ENCODE data around the gene KRT83. TPM values are rescaled to one million over a fixed set of nuclear protein-coding genes. Genes with fewer than 3 reads are reported as not detected.
A peak's percentile ranks its signal among the peaks of the same experiment; 100 is the strongest.

KRT83 gene
- total and polyA plus RNA-seq, 10 of the 15 experiments (the other 5 are each of a cell fraction or from before 2014, with no cell fraction given), result not detected

DNA sequence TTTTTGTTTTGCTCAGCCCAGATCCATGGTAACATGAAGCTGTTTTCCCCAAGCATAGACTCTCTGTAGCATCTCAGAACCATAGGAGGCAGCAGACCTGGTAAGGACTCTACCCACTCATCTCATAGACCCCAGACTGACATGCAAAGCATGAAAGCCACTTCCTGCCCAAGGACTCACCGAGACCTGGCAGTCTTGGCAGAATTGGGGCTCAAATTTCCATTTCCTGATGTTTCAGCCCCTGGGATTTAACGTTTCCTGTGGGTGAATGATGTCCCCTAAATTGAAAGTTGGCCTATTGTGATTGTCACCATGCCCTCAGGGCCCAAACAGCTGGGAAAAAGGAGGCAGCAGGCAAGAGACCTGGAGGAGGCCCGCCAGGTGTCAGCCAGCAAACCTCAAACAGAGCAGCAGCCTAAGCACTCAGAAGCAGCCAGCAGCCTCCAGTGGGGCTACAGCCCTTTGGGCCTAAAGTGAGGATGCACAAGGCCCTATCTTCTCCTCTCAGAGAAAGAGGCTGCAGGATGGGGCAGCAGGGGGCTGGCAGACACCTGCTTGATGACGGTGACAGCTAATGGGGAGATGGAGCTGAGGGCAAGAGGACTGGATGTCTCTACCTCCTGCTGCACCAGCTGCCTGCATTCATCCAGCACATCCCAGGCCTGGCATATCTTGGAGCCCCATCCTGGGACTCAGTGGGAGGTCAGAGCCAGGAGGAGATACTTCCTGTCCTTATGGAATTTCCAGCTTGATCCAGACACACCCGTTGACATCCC lies 37.6 kb upstream of the KRT83 start:
- no TSS peak for BruUV-seq (replicated peaks)
- H2AFZ ChIP-seq (ENCODE audit: control insufficient read depth, low read depth, low read length), result no peak overlapping the region; the same call in 1 of the 2 replicates
- CTCF ChIA-PET, result interaction anchor here (1.4 to 1.8 kb wide), 2 partner anchors 31 to 512 kb away, joined by 4 to 5 read pairs; no protein-coding TSS in a partner anchor
- peak; percentile 90 for FAIRE-seq
- no peak overlapping the region for H3K27ac ChIP-seq (ENCODE audit: control insufficient read depth, insufficient read depth)
- H3K9me3 ChIP-seq (replicated peaks; ENCODE audit: control insufficient read depth, insufficient read depth, low read length), result no peaks in the 10 kb centered on the region
- SMC1A ChIA-PET (ENCODE audit: uncharacterized antibody, unreplicated experiment), result interaction anchor here (1.3 kb wide), 1 partner anchor 15 kb away, joined by 3 read pairs; no protein-coding TSS in a partner anchor
- H3K79me2 ChIP-seq (ENCODE audit: control insufficient read depth, insufficient read depth, low read length), result no peaks in the 10 kb centered on the region
- in situ Hi-C loops (cut with MboI), result no loop called here
- H3K9ac ChIP-seq (ENCODE audit: control insufficient read depth, insufficient read depth, low read length), result no peak overlapping the region
- RAD21 ChIA-PET (ENCODE audit: unreplicated experiment), result no interaction called here
- H3K4me3 ChIP-seq, result no peak overlapping the region
- TF ChIP-seq, protein P1, sequence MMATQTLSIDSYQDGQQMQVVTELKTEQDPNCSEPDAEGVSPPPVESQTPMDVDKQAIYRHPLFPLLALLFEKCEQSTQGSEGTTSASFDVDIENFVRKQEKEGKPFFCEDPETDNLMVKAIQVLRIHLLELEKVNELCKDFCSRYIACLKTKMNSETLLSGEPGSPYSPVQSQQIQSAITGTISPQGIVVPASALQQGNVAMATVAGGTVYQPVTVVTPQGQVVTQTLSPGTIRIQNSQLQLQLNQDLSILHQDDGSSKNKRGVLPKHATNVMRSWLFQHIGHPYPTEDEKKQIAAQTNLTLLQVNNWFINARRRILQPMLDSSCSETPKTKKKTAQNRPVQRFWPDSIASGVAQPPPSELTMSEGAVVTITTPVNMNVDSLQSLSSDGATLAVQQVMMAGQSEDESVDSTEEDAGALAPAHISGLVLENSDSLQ (IDR thresholded peaks at IDR 0.05), result peak; percentile 69; the same call in 1 of the 2 replicates
- TF ChIP-seq, protein P2, sequence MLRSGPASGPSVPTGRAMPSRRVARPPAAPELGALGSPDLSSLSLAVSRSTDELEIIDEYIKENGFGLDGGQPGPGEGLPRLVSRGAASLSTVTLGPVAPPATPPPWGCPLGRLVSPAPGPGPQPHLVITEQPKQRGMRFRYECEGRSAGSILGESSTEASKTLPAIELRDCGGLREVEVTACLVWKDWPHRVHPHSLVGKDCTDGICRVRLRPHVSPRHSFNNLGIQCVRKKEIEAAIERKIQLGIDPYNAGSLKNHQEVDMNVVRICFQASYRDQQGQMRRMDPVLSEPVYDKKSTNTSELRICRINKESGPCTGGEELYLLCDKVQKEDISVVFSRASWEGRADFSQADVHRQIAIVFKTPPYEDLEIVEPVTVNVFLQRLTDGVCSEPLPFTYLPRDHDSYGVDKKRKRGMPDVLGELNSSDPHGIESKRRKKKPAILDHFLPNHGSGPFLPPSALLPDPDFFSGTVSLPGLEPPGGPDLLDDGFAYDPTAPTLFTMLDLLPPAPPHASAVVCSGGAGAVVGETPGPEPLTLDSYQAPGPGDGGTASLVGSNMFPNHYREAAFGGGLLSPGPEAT (IDR thresholded peaks at IDR 0.05; ENCODE audit: low read depth), result no peak
- TF ChIP-seq, protein P3, sequence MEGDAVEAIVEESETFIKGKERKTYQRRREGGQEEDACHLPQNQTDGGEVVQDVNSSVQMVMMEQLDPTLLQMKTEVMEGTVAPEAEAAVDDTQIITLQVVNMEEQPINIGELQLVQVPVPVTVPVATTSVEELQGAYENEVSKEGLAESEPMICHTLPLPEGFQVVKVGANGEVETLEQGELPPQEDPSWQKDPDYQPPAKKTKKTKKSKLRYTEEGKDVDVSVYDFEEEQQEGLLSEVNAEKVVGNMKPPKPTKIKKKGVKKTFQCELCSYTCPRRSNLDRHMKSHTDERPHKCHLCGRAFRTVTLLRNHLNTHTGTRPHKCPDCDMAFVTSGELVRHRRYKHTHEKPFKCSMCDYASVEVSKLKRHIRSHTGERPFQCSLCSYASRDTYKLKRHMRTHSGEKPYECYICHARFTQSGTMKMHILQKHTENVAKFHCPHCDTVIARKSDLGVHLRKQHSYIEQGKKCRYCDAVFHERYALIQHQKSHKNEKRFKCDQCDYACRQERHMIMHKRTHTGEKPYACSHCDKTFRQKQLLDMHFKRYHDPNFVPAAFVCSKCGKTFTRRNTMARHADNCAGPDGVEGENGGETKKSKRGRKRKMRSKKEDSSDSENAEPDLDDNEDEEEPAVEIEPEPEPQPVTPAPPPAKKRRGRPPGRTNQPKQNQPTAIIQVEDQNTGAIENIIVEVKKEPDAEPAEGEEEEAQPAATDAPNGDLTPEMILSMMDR (IDR thresholded peaks at IDR 0.05 in 2 of 3, conservative IDR thresholded peaks at IDR 0.05 in 1 of 3; ENCODE audit: control insufficient read depth in 2 of 3, extremely low read depth in 1 of 3, insufficient read depth in 1 of 3, low read depth in 3 of 3, low read length in 3 of 3), result peak in 2 of 3 experiments; percentile 12 to 27; a peak in 2 of 6 replicates
- TF ChIP-seq ZNF24 (IDR thresholded peaks at IDR 0.05) (no peak), RUNX3 (IDR thresholded peaks at IDR 0.05; ENCODE audit: low read length) (peak; percentile 63; the same call in 1 of the 2 replicates), IKZF2 (IDR thresholded peaks at IDR 0.05) (peak; percentile 45 to 46; a peak in 3 of 4 replicates), POU2F2 (IDR thresholded peaks at IDR 0.05; ENCODE audit: borderline replicate concordance, low read depth, low read length) (peak; percentile 95), CBX3 (IDR thresholded peaks at IDR 0.05; ENCODE audit: borderline replicate concordance, low read depth) (no peak), DPF2 (IDR thresholded peaks at IDR 0.05) (0 out of 2 replicates have a peak, but pooled peaks have one; percentile 25), KDM1A (IDR thresholded peaks at IDR 0.05; ENCODE audit: borderline replicate concordance) (no peak)
- TF ChIP-seq, protein P4, sequence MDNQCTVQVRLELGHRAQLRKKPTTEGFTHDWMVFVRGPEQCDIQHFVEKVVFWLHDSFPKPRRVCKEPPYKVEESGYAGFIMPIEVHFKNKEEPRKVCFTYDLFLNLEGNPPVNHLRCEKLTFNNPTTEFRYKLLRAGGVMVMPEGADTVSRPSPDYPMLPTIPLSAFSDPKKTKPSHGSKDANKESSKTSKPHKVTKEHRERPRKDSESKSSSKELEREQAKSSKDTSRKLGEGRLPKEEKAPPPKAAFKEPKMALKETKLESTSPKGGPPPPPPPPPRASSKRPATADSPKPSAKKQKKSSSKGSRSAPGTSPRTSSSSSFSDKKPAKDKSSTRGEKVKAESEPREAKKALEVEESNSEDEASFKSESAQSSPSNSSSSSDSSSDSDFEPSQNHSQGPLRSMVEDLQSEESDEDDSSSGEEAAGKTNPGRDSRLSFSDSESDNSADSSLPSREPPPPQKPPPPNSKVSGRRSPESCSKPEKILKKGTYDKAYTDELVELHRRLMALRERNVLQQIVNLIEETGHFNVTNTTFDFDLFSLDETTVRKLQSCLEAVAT (IDR thresholded peaks at IDR 0.05), result no peak
- TF ChIP-seq, protein P5, sequence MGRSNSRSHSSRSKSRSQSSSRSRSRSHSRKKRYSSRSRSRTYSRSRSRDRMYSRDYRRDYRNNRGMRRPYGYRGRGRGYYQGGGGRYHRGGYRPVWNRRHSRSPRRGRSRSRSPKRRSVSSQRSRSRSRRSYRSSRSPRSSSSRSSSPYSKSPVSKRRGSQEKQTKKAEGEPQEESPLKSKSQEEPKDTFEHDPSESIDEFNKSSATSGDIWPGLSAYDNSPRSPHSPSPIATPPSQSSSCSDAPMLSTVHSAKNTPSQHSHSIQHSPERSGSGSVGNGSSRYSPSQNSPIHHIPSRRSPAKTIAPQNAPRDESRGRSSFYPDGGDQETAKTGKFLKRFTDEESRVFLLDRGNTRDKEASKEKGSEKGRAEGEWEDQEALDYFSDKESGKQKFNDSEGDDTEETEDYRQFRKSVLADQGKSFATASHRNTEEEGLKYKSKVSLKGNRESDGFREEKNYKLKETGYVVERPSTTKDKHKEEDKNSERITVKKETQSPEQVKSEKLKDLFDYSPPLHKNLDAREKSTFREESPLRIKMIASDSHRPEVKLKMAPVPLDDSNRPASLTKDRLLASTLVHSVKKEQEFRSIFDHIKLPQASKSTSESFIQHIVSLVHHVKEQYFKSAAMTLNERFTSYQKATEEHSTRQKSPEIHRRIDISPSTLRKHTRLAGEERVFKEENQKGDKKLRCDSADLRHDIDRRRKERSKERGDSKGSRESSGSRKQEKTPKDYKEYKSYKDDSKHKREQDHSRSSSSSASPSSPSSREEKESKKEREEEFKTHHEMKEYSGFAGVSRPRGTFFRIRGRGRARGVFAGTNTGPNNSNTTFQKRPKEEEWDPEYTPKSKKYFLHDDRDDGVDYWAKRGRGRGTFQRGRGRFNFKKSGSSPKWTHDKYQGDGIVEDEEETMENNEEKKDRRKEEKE (IDR thresholded peaks at IDR 0.05), result no peak
- DNase-seq (ENCODE audit: low read depth, low spot score), result peak; percentile 34
- H4K20me1 ChIP-seq (ENCODE audit: control insufficient read depth, insufficient read depth), result no peaks in the 10 kb centered on the region; the same call in 1 of the 2 replicates
- ATAC-seq, result peak; percentile 97
- peak overlapping the region; percentile 12 for H3K4me2 ChIP-seq (ENCODE audit: control insufficient read depth, insufficient read depth)
- 0 out of 4 replicates have a peak, but pooled peaks cover 0 to 3% of the 10 kb centered on the region in 2 experiments for H3K27me3 ChIP-seq (replicated peaks in 1 of 2; ENCODE audit: control insufficient read depth in 2 of 2, insufficient read depth in 2 of 2, low read length in 1 of 2)
- intact Hi-C loops (cut with micrococcal nuclease; ENCODE audit: unreplicated experiment), result no loop called here
- peaks cover 12% of the 10 kb centered on the region for H3K4me1 ChIP-seq (ENCODE audit: control insufficient read depth, insufficient read depth, low read length)
- POLR2A ChIA-PET, result no interaction called here
- H3K36me3 ChIP-seq (ENCODE audit: control insufficient read depth in 2 of 2, insufficient read depth in 2 of 2, low read length in 1 of 2), result no peaks in the 10 kb centered on the region
- WGBS (ENCODE audit: insufficient coverage, insufficient replicate concordance, low lambda C conversion rate, missing lambda C conversion rate), result 4% methylated on average over 5 of the region's 5 CpGs

Measured in GM12878 (cell line).